ENCODE results near the gene FBXO8.

FBXO8 gene

DNA sequence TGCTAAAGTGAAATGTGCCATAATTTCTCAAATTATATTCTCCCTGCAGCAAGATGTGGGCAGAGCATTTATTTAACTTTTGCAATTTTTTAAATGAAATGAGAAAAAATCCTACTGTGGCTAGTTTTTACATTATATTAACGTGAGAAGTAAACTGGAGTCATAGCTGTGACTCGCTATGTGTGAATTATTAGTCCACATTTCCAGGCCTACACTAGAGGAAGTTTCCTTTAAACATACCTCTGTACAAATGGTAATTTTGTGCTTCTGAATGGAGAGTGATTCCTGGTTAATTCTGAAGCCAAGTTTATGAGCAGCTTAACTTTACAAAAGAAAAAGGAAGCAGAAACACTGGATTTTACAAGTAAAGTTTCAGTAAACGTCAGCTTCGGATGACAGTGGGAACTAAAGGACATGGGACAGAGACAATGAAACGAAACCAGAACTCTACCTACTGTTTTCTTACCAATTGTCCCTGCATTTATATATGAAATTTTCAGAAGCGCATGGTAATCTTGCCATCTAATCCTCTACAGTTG lies 72.4 kb downstream of the FBXO8 start:
- DNase-seq (ENCODE audit: low read depth, low spot score), result no peak

DNA sequence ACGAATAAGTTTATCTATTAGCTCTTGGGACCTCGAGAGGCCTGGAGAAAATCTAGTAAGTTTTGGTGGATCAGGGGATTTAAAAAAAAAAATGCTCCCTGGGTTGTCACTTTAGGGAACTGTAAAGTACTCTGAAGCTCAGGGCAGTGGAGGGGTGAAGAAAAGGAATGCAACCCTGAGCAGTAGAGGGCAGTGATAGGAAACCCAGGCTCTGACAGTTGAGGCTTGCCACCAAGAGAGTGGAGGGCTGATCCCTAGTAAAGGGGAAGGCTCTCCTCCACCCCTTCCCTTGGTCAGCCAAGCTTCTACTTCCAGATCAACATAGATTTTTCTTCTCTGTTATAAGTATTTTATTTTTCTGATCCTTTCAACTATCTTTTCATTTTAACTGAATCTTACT lies 73.1 kb downstream of the FBXO8 start:
- no peak for DNase-seq (ENCODE audit: low read depth, low spot score)

DNA sequence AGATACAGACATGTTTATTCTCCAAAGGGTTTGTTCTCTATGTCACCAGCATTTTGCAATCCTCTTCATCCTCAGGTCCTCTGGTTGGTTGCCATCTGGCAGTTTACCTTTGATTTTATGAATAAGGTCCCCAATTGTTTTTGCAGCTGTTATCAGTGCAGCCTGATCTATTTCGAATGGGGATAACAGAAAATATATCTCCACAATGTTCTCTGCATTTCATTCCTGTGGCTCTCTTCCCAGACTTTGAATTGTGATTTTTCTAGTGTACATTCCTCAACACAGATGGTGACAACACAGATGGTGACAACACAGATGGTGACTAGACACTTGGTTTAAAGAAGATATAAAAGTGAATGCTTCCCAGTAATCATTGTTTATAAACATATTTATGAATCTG lies 74.1 kb downstream of the FBXO8 start:
- no peak for DNase-seq (ENCODE audit: low read depth, low spot score)

DNA sequence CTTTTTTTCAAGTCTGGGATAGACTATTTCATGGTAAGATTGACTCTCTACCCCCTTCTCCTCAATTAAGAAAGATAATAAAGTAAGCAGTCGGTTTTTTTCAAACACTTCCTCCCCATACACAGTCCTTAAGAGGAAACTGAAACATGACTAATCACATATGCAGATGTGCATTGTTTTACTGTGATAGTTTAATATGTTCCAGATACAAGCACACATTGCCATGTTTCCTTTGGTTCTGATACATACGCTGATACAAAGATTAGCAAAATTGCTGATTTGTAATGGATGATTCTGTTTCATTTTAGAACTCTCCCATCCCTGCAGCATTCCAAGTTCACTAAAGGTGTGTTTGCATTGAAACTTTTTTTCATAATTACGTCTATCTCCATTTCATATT lies 76.1 kb downstream of the FBXO8 start:
- DNase-seq (ENCODE audit: low read depth, low spot score), result no peak

DNA sequence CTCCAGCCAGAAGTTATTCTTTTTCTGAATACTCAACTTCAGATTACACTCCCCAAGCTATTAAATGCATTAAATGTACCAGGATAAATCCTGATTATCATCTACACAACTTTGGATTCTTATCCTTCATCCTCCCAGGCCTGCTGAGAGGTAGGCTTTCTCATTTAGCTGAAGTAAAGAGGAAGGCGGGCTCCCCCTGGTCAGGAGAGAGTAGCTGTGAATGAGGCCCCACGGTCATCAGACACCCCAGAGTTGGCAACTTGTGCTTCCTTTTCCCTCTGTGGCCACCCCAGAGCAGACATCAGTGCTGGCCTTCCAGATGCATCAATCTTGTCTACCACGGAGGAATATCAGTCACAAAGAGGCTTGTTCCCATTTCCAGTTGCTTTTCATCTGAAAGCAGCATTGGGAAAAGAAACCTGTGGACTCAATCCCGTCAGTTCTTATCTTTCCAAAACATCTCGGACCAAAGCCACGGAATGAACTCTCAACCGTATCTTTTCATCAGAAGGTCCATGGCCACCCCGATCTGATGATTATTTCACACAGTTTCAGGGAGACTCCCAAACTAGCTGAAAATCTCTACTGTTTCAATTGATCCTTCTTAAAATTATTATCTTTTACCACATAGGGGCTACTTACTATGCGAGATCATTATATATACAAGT lies 79.2 kb downstream of the FBXO8 start:
- DNase-seq (ENCODE audit: low read depth, low spot score), result no peak

DNA sequence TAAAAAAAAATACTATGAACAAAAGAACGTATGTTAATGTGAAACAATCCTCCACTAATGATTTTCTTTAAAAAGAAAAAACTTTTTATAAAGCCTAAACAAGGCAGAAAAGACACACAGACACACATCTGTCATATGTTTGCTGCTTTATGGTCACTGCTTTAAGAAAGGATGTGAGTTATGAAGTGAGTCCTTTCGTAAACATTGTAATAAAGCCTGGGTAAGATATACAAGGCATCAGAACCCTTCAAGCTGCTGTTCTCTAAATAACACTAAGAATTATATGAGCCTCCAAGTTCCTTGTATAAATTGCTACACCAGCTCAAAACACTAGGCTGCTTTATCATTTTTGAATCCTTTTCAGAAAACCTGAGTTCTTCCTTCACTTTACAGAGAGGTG lies 81.6 kb downstream of the FBXO8 start:
- DNase-seq (ENCODE audit: low read depth, low spot score), result no peak

DNA sequence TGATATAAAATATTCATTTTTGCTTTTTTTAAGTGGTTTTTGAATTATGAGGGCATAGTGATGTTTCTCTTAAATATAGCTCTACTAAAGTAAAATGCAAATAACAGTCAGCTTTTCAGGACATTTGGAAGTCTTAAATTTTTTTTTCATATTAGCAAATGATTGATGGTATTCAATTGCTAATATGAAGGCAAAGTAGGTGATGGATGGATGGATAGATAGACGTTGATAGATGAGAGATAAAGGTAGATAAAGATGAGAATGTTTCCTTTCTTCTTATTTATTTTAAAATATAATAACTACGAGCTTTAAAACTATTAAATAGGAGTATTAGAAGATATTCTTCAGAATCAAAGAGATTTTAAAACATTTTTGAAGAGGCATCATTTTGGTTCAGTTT lies 83.7 kb downstream of the FBXO8 start:
- DNase-seq (ENCODE audit: low read depth, low spot score), result no peak

DNA sequence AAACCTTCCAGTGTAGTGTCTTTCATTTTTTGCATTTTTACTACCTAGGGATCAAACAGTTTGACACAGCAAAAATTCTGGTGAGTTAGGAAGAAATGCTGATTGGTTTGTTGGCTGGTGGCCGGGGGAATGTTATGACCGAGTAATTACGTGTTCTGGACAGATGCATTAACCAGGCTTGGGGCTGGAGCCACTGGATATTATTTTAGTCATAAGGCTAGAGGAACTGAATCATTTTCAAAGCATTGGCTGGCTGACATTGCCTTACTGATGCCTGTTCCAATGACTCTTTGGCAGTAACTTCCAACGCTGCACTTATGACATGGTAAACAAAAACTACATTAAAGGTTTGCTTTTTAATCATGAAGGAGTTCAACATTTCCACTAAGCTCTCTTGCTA lies 84.6 kb downstream of the FBXO8 start:
- no peak for DNase-seq (ENCODE audit: low read depth, low spot score)

DNA sequence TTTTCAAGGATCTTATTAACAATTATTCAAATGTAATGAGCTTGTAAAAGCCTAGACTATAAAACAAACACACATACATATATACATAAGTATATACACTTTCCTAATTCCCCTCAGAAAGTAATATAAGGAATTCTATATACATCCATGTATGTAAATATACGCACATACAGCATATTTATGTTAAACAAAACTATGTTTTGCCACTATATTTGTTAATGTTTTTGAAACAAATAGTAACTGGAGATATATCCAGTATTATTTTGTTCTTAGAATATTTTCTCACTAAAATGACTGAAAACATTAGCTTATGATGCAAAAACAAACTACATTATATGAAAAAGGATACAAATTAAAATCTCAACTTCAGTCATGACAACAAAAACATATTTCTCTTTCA lies 85.1 kb downstream of the FBXO8 start:
- no peak for DNase-seq (ENCODE audit: low read depth, low spot score)

DNA sequence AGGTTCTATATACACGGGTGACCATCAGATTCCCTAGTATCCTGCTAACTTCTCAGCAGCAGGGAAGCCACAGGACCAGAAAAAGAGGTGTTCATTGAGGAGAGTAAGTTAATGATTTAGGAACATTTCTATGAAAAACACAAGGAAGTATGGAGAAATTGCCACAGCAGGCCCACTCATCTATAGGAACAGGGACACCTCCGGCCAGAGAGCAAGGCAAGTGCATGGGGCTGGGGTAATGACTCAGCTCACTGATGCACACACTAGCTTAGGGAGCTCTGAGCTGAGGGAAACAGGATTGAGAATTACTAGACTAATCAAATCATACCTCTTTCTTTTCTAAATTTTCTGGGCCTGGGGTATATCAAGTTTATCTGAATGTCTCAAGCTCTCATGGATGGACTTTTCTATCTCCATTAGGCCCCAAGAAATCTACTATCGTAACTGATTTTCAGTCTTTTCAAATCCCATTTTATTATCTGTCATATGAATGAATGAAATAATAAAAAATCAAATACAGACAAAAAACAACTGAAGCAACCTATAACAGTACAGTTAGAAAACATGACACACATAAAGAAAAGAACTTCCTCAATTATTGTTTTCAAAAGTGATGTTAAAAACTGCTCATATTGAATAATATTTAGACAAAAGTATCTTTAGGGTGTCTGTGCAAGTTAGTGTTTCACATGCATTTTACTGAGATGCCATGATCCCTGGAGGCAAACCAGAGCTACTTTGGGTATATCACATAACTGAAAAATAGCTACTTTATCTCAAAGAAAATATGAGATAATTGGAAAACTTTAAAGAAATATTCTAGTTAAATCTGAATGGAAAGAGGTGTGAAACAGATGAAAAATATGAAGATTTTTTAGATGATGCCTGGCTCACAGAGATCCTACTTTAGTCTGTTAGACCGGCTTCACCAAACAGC lies 89.8 kb downstream of the FBXO8 start:
- no peak for DNase-seq (ENCODE audit: low read depth, low spot score)

DNA sequence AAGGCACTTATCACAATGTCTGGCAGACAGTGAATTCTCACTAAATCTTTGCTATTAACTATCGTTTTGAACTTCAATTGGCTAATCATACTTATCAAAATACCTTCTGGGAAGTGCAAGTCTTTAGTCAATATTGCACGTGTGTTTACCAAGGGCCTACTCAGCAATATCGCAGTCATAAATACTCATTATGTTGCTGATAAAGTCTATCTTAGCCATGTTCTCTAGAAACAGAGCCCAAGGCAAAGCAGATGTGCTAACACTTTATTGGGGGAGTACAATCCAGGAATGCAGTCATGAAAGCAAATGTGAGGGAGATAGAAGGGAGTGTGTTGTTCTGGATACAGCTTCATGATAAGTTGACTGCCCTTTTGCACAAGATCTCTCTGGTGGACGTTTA lies 90.5 kb downstream of the FBXO8 start:
- DNase-seq (ENCODE audit: low read depth, low spot score), result no peak

DNA sequence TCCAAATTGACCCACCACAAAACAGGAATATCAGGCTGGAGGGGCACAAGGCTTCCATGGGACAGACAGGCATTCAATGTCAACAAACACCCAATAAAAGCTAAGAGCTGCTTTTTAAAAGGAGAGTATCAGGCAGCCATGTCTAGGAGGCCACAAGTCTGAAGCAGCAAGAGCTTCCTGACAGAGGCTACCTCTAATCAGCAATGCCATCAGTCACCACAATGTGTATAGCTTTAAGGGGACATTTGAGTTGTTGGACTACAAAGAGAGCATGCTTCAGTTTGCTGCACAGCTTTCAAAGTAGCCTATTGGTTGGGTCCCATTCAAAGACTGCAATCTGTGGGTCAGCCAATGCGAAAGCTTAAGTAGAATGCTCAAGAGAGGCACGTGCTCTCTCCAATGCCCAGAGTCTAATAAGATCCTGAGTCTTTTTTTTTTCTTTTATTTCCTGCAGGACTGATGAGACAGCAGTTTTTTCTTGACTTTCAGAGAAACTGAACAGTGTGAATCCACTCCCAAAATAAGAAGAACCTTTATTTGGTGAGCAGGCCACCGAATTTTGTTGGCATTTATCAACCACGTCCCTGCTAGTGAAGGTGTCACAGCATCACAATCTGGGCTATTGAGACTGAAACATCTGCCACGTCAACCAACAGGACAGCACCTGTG lies 92.5 kb downstream of the FBXO8 start:
- DNase-seq (ENCODE audit: low read depth, low spot score), result no peak

DNA sequence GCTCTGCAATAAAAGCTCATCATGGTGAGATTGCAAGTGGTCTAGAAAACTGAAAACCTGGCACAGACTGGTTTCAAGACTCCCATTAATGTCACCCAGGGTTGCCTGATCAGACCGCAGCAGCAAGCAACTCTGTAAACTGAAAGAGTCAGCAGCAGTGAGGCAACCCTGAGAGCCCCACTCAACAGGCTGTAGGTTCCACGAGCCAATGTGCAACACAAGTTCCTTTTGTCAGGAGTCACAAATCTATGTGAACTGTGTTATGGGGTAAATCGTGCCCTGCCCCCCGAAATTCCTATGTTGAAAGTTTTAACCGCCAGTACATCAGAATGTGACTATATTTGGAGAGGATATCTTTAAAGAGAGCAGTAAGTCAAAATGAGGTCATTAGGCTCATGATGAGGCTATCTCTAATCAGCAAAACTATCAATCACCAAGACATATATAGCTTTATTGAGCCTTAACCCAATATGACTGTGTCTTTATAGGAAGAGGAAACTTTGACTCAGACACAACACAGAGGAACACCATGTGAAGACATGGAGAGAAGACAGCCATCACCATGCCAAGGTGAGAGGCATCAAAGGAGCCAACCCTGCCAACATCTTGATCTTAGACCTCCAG lies 94.0 kb downstream of the FBXO8 start:
- DNase-seq (ENCODE audit: low read depth, low spot score), result no peak

Measured in activated CD4-positive, CD25-positive, alpha-beta regulatory T cell treated with anti-CD3 and anti-CD28 coated beads, Interleukin-2, amount 50 U/mL, for 16 hours (primary cell).